ENCODE data around the gene ADH5. TPM values are rescaled to one million over a fixed set of nuclear protein-coding genes. Genes with fewer than 3 reads are reported as not detected.

The ADH5 gene
- total RNA-seq, 1 experiment from 2014 or later = 163 TPM

DNA sequence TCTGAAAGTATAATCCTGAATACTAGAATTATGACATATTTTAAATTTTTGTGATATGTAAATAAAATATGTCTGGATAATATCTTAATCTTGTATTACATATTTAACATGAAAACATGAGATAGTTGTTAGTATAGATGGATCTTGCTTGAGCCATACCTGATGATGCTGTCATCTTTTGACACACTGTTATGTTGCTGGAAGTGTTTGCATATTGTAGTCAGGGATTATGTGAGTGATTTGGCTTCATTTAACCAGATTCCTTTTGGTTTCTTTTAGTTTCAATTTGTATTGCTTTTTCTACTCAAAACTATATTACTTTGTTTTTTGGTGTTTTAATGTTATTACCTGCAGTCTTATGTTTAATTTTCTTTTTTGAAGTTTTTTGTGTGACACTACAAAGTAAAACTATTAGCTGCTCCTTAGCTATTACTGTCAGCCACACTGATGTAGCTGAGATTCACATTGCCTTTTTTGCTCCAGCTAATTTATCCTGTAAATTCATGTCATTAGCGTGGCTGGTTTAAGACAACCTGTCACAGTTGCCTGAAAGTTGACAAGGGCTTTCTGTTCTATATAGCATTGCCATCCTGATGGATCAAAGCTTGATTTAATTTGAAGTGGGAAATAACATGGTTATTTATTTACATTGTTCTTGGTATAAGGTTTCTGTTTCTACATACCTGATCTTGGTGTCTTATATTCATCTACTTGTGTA lies 59.4 kb downstream of the ADH5 start:
- BruUV-seq (replicated peaks) = no TSS peak
- no peak overlapping the region for H2AFZ ChIP-seq (ENCODE audit: low read depth, low read length, poor library complexity, severe bottlenecking)
- H3K4me2 ChIP-seq (ENCODE audit: low read length) = no peak overlapping the region
- DNase-seq (ENCODE audit: low read depth, low spot score) (no peak), ATAC-seq (no peak)
- H3K27me3 ChIP-seq (ENCODE audit: insufficient read depth, low read length) = no peaks in the 10 kb centered on the region
- ChIA-PET RAD21 (ENCODE audit: low non-redundant PET in 1 of 2, low total read pairs in 2 of 2, uncharacterized antibody in 2 of 2, unreplicated experiment in 2 of 2) (no interaction called here), CTCF (no interaction called here), POLR2A (interaction anchor here (0.6 kb wide), 1 partner anchor 100 kb away, joined by 3 read pairs; the partner anchor contains the start of gene EIF4E)
- no peak overlapping the region for H3K27ac ChIP-seq (ENCODE audit: low read depth, low read length)
- H3K4me3 ChIP-seq (replicated peaks in 1 of 2; ENCODE audit: low read depth in 1 of 2, low read length in 2 of 2) = no peak overlapping the region
- H3K4me1 ChIP-seq (ENCODE audit: control insufficient read depth in 1 of 2, insufficient read depth in 2 of 2, low read length in 2 of 2) = 0 out of 4 replicates have a peak, but pooled peaks cover 2 to 7% of the 10 kb centered on the region in 2 experiments
- intact Hi-C loops (cut with micrococcal nuclease) = no loop called here
- H4K20me1 ChIP-seq (ENCODE audit: insufficient read depth) = peaks cover 21% of the 10 kb centered on the region; the same call in 1 of the 2 replicates
- no peaks in the 10 kb centered on the region for H3K9me2 ChIP-seq (ENCODE audit: insufficient read depth)
- H3K9me3 ChIP-seq (ENCODE audit: control insufficient read depth in 1 of 2, insufficient read depth in 1 of 2, low read depth in 1 of 2, low read length in 2 of 2) = no peaks in the 10 kb centered on the region
- TF ChIP-seq RAD21 (IDR thresholded peaks at IDR 0.05; ENCODE audit: low read depth) (no peak), YY1 (IDR thresholded peaks at IDR 0.05; ENCODE audit: extremely low read depth, insufficient replicate concordance, low read depth, low read length) (no peak), SP1 (IDR thresholded peaks at IDR 0.05; ENCODE audit: low read depth) (no peak), ZNF274 (IDR thresholded peaks at IDR 0.05; ENCODE audit: low read depth, low read length) (no peak), EGR1 (IDR thresholded peaks at IDR 0.05; ENCODE audit: low read depth) (no peak)
- TF ChIP-seq, protein P1, sequence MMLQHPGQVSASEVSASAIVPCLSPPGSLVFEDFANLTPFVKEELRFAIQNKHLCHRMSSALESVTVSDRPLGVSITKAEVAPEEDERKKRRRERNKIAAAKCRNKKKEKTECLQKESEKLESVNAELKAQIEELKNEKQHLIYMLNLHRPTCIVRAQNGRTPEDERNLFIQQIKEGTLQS (IDR thresholded peaks at IDR 0.05) = no peak
- TF ChIP-seq, protein P2, sequence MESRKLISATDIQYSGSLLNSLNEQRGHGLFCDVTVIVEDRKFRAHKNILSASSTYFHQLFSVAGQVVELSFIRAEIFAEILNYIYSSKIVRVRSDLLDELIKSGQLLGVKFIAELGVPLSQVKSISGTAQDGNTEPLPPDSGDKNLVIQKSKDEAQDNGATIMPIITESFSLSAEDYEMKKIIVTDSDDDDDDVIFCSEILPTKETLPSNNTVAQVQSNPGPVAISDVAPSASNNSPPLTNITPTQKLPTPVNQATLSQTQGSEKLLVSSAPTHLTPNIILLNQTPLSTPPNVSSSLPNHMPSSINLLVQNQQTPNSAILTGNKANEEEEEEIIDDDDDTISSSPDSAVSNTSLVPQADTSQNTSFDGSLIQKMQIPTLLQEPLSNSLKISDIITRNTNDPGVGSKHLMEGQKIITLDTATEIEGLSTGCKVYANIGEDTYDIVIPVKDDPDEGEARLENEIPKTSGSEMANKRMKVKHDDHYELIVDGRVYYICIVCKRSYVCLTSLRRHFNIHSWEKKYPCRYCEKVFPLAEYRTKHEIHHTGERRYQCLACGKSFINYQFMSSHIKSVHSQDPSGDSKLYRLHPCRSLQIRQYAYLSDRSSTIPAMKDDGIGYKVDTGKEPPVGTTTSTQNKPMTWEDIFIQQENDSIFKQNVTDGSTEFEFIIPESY (IDR thresholded peaks at IDR 0.05; ENCODE audit: extremely low read depth, insufficient replicate concordance, low read length) = no peak
- peaks cover 0 to 10% of the 10 kb centered on the region in 2 experiments; a peak in 1 of 4 replicates for H3K36me3 ChIP-seq (ENCODE audit: control insufficient read depth in 1 of 2, insufficient read depth in 2 of 2, low read length in 2 of 2)
- no peak overlapping the region for H3K9ac ChIP-seq (ENCODE audit: low read length)
- peaks cover 100% of the 10 kb centered on the region for H3K79me2 ChIP-seq (ENCODE audit: insufficient read depth, low read length)

All from HCT116 (cell line).